Suprapubic skin (tissue), 3 donors: Measurements from ENCODE around the gene YY1.

Source experiments
- POLR2A ChIP-seq, 2 donors: fragments of 450-650 bp; IDR thresholded peaks; one replicate each; pipeline ENCODE4 v1.6.1; 2017; ENCODE audit warnings: antibody characterized with exemption in 2 of 2, mild to moderate bottlenecking in 2 of 2, moderate library complexity in 2 of 2
- TF ChIP-seq, protein P1 (sequence below), 2 donors: fragments of 200-600 bp in 1 of 2; fragments of 450-650 bp in 1 of 2; sonication (generic) in 1 of 2; IDR thresholded peaks; one replicate each; pipeline ENCODE4 v1.5.1; 2016 to 2019; ENCODE audit warnings: antibody characterized with exemption in 2 of 2, mild to moderate bottlenecking in 1 of 2, moderate library complexity in 1 of 2

DNA sequence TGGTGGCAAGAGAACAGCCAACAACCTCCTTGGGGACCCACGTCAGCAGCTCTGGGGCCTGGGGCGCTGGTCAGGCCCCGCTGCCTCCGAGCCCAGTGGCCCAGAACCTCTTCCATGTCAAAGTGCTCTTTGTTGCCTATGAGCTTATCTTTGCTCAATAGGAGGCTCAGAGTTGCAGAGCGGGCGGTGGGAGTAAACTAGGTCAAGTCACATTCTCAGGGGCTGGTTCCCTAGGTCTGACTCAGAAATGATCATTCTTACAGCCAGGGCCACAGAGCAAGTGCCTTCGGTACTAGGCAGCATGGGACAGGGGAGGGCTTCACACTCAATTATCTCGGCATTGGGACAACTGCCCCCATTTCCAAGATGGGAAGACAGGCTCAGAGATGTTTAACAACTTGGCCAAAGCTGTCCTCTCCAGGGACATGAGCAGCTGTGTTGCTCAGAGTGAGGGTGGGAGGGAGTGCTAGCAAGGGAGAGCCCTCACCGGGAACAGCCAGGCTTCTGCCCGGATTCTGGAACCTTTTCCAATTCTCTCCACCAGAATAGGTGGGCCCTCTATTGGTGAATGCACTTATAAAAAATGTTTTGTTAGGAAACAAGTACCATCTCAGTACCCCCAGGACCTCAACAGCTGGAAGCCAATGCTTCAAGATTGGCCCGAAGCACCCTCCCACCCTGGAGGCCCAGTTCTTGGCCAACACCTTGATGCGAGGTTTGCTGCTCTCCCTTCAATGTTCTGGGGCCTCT is 55.4 kb downstream of the YY1 start:
- TF ChIP-seq, protein P1, sequence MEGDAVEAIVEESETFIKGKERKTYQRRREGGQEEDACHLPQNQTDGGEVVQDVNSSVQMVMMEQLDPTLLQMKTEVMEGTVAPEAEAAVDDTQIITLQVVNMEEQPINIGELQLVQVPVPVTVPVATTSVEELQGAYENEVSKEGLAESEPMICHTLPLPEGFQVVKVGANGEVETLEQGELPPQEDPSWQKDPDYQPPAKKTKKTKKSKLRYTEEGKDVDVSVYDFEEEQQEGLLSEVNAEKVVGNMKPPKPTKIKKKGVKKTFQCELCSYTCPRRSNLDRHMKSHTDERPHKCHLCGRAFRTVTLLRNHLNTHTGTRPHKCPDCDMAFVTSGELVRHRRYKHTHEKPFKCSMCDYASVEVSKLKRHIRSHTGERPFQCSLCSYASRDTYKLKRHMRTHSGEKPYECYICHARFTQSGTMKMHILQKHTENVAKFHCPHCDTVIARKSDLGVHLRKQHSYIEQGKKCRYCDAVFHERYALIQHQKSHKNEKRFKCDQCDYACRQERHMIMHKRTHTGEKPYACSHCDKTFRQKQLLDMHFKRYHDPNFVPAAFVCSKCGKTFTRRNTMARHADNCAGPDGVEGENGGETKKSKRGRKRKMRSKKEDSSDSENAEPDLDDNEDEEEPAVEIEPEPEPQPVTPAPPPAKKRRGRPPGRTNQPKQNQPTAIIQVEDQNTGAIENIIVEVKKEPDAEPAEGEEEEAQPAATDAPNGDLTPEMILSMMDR (IDR thresholded peaks at IDR 0.05) = no peak
- TF ChIP-seq POLR2A (IDR thresholded peaks at IDR 0.05) = no peak
